ENCODE results near the gene SAMD1. TPM values are rescaled to one million over a fixed set of nuclear protein-coding genes. Genes with fewer than 3 reads are reported as not detected.

SAMD1 gene
- total RNA-seq, 1 donor from 2014 or later = 41.7 TPM

GRCh38 chr19:14081797-14082674 is 8.5 kb downstream of the SAMD1 start:
- Histone ChIP-seq H3K9ac (ENCODE audit: low read length) (peak overlapping the region; percentile 84), H3K36me3 (ENCODE audit: insufficient read depth, low read length) (no peaks in the 10 kb centered on the region), H3K9me3 (ENCODE audit: insufficient read depth, low read depth, low read length) (no peaks in the 10 kb centered on the region), H3K27me3 (ENCODE audit: insufficient read depth, low read length) (no peaks in the 10 kb centered on the region), H3K79me2 (ENCODE audit: insufficient read depth, low read length) (no peaks in the 10 kb centered on the region), H2AFZ (ENCODE audit: low read depth, low read length) (peak overlapping the region; percentile 83), H3K27ac (ENCODE audit: low read depth, low read length) (peak overlapping the region; percentile 44), H3K4me3 (ENCODE audit: insufficient read depth, low read depth, low read length) (peak overlapping the region; percentile 76), H3K4me1 (ENCODE audit: insufficient read depth, low read length) (peaks cover 6% of the 10 kb centered on the region), H4K20me1 (ENCODE audit: insufficient read depth, low read length) (no peaks in the 10 kb centered on the region), H3K4me2 (ENCODE audit: low read length) (peak overlapping the region; percentile 96)
- Mint-ChIP-seq H3K4me1 (ENCODE audit: low read depth, unreplicated experiment) (no peaks in the 10 kb centered on the region), H3K4me3 (ENCODE audit: unreplicated experiment) (peak overlapping the region; percentile 93), H3K27ac (ENCODE audit: unreplicated experiment) (peak overlapping the region; percentile 75), H3K27me3 (ENCODE audit: low read depth, unreplicated experiment) (no peaks in the 10 kb centered on the region), H3K36me3 (ENCODE audit: low read depth, unreplicated experiment) (peaks cover 8% of the 10 kb centered on the region), H3K9me3 (ENCODE audit: unreplicated experiment) (no peaks in the 10 kb centered on the region)
- DNase-seq (ENCODE audit: low read depth) = peak; percentile 31
- no peak for FAIRE-seq
- TF ChIP-seq CTCF (IDR thresholded peaks at IDR 0.05; ENCODE audit: insufficient read depth, low read depth, low read length) = no peak
- TF ChIP-seq EZH2 (IDR thresholded peaks at IDR 0.05; ENCODE audit: insufficient read depth, low read length) = no peak

GRCh38 chr19:14080887-14081796 is 9.4 kb downstream of the SAMD1 start:
- Mint-ChIP-seq H3K36me3 (ENCODE audit: low read depth, unreplicated experiment) (peaks cover 6% of the 10 kb centered on the region), H3K4me1 (ENCODE audit: low read depth, unreplicated experiment) (no peaks in the 10 kb centered on the region), H3K27me3 (ENCODE audit: low read depth, unreplicated experiment) (no peaks in the 10 kb centered on the region), H3K4me3 (ENCODE audit: unreplicated experiment) (peak overlapping the region; percentile 93), H3K27ac (ENCODE audit: unreplicated experiment) (peak overlapping the region; percentile 93), H3K9me3 (ENCODE audit: unreplicated experiment) (no peaks in the 10 kb centered on the region)
- H2AFZ ChIP-seq (ENCODE audit: low read depth, low read length) = peak overlapping the region; percentile 98
- no peaks in the 10 kb centered on the region for H4K20me1 ChIP-seq (ENCODE audit: insufficient read depth, low read length)
- DNase-seq (ENCODE audit: low read depth) = peak; percentile 97
- no peaks in the 10 kb centered on the region for H3K36me3 ChIP-seq (ENCODE audit: insufficient read depth, low read length)
- no peaks in the 10 kb centered on the region for H3K9me3 ChIP-seq (ENCODE audit: insufficient read depth, low read depth, low read length)
- H3K27ac ChIP-seq (ENCODE audit: low read depth, low read length) = peak overlapping the region; percentile 74
- peak overlapping the region; percentile 96 for H3K4me2 ChIP-seq (ENCODE audit: low read length)
- peak; percentile 94 for FAIRE-seq
- peak overlapping the region; percentile 91 for H3K9ac ChIP-seq (ENCODE audit: low read length)
- H3K79me2 ChIP-seq (ENCODE audit: insufficient read depth, low read length) = no peaks in the 10 kb centered on the region
- peaks cover 6% of the 10 kb centered on the region for H3K4me1 ChIP-seq (ENCODE audit: insufficient read depth, low read length)
- peak overlapping the region; percentile 76 for H3K4me3 ChIP-seq (ENCODE audit: insufficient read depth, low read depth, low read length)
- H3K27me3 ChIP-seq (ENCODE audit: insufficient read depth, low read length) = no peaks in the 10 kb centered on the region
- TF ChIP-seq EZH2 (IDR thresholded peaks at IDR 0.05; ENCODE audit: insufficient read depth, low read length) = no peak
- TF ChIP-seq CTCF (IDR thresholded peaks at IDR 0.05; ENCODE audit: insufficient read depth, low read depth, low read length) = no peak

Data from astrocyte (in vitro differentiated cells and primary cell).